HG03097 (cell line): Measurements from ENCODE around the gene CRIP1.

ENCODE experiments used
- ATAC-seq: cut with Tn5 transposase; IDR thresholded peaks from one replicate; pipeline ENCODE4 v1.9.1; 2021; ENCODE audit not compliant: unreplicated experiment, low FRiP score

Gene CRIP1

DNA sequence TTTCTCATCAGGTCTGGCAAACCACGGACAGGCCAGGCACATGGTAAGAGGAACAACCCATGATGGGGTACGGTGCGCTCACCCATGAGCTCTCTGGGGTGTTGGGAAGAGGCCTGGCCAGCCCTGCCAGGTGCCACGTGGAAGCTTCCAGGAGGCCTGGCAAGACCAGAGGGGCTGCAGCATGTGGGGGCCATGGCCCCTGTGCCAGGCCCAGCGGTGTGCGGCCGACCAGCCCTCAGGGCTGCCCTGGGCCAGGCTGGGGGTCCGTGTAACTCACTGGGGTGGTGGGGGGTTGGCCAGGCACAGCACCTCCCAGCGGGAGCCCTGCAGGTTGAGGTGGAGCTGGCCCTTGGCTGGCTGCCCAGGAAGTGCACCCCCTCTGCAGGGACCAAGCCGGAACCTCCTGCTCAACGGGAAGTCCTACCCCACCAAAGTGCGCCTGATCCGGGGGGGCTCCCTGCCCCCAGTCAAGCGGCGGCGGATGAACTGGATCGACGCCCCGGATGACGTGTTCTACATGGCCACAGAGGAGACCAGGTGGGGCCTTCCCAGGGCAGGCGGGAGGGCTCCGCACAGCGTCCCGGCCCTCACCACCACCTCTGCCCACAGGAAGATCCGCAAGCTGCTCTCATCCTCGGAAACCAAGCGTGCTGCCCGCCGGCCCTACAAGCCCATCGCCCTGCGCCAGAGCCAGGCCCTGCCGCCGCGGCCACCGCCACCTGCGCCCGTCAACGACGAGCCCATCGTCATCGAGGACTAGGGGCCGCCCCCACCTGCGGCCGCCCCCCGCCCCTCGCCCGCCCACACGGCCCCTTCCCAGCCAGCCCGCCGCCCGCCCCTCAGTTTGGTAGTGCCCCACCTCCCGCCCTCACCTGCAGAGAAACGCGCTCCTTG is 17.0 kb upstream of the CRIP1 start:
- ATAC-seq: no peak

DNA sequence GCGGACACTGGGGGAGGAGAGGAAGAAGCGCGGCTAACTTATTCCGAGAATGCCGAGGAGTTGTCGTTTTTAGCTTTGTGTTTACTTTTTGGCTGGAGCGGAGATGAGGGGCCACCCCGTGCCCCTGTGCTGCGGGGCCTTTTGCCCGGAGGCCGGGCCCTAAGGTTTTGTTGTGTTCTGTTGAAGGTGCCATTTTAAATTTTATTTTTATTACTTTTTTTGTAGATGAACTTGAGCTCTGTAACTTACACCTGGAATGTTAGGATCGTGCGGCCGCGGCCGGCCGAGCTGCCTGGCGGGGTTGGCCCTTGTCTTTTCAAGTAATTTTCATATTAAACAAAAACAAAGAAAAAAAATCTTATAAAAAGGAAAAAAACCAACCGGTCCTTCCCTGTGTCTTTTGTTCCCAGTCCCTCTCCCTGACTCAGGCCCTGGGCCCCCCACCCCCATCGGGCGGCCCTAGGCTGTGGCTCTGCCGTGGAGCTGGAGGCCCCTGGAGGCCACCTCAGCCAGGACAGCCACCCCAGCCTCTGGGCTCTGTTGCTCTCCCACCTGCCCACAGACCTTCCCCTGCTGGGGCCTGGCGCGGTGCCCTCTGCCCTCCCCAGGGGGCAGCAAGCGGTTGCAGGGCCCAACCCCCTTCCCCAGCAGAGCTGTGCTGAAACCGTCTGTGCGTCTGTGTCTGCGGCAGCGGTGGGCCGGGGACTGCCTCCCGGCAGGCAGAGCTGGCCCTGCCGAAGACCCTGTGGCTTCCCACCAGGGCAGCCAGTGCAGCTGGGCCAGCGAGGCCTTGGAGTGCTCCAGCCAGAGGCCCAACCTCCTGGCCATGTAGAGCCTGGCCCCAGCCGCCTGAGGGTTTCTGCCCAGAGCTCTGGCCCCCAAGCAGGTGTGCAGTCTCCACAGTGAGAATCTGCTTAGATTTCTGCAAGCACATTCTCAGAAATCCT is 16.1 kb upstream of the CRIP1 start:
- no peak for ATAC-seq

DNA sequence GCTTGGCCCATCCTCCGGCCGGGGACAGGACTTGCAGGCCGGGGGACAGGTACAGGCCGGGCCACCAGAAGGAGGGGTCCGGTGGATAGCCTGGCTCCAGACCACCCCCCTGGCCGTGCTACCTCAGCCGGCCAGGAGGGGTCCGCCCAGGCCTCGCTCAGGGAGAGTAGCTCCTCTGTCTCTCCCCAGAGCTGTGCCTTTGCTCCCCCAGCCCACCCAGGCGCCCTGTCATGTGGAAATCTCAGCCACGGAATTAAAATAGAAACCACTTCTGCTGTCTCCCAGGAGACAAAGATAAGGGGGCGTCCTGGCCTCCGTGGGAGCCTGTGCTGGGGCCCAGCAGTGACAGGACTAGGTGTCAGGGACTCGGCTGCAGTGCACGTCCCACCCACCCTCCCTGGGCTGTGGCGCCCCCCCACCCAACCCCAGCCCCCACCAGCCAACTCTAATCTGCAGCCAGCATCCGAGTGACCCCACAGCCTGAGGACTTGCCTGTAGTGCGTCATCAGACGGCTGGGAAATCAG is 15.3 kb upstream of the CRIP1 start:
- no peak for ATAC-seq

DNA sequence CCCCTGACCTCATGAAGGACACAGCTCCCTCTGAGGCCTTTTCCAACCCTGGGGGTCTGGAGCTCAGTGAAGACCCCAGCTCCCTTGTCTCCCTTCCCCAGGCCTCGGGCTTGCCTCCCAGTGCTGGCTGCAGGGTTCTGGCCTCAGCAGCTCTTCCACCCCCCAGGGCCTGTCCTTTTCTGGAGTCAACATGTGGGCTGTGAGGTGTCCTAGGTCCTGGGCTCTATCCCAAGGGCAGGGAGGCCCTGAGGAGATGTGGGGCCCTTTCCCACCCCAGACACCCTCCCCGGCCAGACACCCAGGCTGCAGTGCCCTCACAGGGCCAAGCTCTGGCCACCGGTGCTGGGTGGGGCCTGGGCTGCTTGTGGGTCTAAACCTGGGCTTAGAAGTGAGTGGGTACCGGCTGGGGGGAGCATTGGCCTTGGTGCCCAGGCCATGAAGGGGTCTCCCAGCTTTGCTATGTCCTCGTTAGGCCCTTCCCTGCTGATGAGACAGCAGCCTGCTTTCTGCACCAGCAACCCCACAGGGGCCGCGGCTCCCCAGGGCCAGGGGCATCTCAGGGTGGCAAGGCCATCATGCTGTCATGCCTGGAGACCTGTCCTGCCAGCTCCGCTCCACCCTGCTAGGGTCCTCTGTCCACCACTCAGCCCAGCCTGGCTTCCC is 14.7 kb upstream of the CRIP1 start:
- no peak for ATAC-seq

DNA sequence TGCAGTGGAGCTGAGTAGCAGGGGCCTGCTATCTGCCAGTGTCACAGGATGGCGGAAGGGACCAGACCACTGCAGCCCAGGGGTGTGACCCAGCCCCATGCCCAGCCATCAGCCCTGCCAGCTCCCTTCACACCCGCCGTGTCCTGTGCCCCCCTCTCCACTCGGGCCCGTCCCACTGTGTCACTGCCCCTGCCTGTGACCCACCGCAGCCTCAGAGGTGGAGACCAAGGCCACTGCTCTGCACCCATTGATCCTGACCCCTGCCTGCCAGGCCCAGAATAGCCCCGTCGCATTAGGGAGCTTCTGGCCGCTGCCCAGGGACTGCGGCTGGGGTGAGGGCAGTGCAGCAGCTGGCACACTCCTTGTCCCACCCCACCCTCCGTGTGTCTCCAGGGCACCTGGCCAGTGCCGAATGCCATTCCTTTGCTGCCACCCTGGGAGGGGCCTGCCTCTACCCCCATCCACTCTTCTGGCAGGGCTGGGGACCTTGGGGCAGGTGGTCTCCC is 14.1 kb upstream of the CRIP1 start:
- ATAC-seq: no peak

DNA sequence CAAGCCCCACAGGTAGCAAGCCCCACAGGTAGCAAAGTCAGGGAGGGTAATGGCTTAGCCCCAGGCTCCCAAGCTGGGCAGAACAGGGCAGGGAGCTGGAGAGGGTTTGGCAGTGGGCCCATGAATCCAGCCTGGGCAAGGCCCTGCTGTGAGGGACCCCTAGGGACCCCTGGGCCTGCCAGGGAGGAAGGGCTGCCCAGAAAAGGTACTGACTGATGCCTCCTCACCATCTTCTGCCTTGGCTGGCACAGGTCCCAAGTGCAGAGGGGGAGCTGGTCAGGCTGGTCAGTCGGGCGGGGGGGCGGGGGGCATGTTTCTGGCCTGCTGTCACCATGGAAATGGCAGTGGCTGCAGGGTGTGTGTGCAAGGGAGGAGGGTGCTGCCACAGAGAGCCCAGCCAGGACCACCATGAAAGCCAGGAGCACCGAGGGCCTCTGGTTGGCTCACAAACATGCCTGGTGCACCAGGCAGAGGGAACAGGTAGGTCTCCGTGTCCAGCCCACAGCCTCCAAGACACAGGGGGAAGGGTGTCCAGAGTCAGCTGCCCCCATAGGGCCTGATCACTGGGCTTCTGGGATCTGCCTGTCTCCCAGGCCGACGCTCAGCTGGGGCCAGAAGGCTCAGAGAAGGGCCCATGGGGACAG is 13.5 kb upstream of the CRIP1 start:
- ATAC-seq: no peak

DNA sequence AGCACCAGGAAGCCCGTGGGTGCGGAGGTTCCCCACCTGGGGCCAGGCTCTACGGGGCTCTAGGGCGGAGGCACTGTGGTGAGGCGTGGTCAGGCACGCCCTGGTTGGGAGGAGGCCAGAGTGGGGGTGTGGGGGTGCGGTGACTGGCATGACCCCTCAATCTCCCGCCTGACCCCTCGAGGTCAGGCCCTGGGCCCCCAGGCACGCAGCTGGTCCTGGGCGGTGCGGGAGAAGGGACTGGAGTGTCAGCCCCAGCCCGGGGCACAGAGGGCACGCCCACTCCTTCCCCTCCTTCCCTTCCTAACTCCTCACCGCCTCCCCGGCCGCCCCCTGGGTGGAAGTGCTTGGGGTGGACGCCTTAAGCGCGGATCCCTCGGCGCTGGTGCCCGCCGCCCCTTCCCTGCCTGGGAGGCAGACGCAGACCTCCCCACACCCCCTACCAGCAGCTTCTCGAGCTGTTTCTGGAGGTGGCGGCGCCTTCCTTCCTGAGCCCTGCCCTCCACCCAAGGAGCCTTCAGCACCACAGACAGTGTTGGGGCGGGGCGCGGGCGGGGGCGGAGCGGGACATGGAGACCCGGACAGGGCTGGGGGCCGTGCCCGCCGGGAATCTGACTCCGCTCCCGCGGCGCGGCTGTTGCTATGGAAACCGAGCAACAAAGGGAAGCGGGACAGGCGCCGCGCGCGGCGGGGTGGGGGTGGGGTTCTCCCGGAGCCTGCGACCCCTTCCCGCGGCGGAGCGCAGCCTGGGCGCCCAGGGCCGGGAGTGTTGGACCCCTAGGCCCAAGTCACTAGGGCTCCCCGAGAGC is 12.8 kb upstream of the CRIP1 start:
- no peak for ATAC-seq

DNA sequence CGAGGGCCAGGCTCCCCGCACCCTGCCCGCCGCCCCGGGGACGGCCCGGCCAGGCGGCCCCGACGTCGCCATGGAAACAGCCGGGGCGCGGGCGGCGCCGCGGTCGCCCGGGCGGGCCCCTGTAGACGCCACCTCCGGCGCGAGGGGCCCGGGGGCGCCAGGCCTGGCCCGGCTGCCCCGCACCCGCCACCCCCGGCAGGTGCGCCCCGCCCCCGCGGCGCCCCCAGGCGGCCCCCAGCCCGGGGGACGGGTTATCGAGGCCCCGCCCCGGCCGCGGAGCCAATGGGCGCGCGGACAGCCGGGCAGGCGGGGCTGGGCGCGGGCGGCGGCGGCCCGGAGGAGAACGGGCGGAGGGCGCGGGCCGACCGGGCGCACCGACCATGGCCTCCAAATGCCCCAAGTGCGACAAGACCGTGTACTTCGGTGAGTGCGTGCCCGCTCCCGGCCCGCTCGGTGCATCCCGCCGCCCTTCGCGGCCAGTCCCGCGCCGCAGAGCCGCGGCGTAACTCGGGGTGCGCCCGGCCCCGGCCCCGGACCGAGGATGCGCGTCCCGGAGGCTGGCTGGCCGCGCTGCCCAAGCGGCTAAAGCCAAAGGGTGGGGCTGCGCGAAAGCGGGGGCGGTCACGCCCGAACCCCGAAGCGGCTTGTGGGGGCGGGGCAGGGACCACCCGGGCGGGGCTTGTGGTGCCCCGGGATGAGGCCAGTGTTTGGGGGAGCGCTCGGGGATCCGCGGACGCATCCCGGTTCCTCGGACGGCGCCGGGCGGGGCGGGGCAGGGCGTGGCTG is 12.0 kb upstream of the CRIP1 start, which contains the start of gene CRIP2:
CRIP2 (plus strand) TSS at position 339 of the 786 bp plus-strand sequence; CDS start at position 381, 42 bp downstream.
- no peak for ATAC-seq

DNA sequence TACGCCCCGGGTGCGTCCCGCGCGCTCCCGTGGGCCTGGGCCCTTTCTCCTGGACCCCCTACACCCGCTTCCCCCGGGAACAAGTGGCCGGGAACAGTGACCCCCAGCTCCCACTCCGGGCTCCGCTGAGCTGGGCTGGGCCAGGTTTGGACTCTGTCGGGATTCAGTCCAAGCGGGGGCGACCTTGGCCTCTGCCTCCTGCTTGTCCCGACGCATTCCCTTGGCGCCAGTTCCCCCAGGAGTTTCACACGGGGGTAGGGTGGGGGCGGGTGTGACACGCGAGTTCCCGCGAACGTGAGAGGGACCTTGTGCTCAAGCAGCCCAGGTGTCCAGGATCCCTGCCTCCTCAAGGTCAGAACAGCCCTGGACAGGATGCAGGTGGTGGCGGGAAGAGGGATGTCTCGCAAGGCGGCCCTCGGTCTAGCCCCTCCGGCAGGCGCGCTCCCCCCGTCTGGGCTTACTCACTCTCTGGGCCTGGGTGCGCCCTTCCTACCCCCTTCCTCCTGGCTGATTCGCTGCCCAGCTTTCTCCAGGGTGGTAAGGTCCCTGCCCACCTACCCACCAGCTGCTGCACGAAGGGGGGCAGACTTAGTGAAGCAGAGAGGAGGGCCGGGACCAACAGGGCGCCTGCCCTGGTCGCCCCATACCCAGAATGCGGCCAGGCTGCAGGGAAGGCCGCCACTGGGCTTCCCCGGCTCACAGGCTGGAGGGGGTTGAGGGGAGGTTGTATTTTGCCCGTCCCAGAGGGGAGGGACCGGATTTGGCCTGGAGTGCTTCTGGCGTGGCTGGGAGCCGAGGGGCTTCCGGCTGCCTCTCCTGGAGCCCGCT is 11.2 kb upstream of the CRIP1 start:
- no peak for ATAC-seq

DNA sequence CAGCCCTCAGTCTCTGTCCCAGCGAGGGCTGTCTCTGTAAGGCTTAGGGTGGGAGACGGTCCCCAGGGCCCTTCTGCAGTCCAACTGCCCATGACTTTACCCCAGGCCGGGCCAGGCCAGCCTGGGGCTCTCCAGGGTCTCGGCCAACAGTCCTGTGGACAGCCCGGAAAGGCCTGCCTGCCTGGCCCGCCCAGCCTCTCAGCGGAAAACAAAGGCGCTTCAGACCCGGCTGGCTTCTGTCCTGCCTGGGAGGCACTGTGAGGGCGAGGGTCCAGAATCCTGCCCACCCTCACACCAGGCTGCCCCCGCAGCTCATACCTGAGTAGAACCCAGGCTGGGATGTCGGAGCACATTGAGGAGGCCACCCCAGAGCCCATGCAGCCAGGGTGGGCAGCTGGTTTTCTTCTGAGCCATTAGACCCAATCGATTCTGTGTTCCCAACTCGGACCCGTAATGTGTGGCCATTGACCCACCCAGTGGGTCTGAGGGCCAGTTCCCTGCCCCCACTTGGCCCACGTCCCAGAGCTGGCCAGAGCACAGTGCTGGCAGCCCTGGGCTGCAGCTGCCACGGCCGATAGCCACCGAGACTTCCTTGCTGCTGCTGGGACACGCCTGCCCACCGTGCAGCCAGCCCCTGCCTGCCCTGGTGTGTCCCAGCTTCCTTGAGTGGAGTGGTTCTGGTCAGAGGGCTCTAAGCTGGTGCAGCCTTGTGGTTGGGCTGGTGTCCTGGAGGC is 10.4 kb upstream of the CRIP1 start:
- no peak for ATAC-seq

DNA sequence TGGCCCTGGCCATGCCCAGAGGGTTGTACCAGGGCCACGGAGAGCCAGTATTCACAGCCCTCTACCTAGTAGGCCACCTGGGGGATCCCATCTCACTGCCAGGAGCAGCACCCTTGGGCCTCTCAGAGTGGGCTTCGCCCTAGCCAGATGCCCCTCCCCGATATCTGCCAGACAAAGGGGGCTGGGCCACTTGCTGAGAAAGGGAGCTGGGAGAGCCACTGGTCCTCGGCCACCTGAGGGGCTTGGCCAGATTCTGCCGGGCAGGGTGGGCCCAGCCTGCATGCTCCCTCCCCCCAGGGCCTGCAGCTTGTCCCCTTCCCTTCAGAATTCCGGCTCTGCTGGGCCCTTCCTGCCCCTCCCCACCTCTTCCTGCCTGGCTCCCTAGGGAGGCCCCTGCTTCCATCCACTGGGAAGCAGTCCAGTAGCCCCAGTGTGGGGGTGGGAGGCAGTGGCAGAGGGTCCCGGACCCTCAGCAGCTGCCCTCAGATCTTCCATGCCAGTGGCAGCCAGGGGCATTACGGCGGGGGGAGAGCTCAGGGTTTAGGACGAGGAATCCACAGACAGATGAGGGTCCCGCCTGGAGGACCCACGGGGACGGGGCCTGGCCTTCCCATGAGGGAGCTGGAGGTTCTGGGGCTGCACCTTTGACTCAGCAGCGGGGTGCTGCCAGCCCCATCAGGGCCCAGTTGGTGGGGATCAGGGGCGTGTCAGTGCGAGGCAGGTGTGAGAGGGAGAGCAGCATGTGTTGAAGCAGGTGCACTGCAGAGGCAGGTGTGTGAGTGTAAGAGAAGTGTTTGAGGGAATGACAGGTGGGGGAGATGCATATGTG is 9.6 kb upstream of the CRIP1 start:
- no peak for ATAC-seq

DNA sequence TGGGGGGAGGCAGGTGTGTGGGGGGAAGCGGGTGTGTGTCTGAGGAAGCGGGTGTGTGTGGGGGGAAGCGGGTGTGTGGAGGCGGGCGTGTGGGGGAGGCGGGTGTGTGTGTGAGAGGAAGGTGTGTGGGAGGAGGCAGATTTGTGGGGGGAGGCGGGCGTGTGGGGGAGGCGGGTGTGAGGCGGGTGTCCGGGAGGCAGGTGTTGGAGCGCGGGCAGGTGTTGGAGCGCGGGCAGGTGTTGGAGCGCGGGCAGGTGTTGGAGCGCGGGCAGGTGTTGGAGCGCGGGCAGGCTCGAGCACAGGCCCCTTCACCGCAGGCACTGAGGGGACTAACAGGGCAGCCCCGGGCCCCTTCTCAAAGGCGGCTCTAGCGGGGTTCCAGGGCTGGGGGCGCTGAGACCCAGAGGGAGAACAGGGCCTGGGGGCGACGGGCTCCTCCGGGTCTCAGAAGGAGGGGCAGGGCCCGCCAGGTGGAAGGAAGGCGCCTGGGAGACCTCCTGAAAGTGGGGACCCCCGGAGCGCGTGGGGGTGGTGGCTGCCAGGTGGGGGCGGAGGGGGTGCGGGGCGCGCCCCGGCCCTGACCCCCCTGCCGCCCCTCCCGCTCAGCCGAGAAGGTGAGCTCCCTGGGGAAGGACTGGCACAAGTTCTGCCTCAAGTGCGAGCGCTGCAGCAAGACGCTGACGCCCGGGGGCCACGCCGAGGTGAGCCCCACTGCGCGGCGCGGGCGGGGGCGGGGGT is 8.9 kb upstream of the CRIP1 start:
- ATAC-seq: no peak

DNA sequence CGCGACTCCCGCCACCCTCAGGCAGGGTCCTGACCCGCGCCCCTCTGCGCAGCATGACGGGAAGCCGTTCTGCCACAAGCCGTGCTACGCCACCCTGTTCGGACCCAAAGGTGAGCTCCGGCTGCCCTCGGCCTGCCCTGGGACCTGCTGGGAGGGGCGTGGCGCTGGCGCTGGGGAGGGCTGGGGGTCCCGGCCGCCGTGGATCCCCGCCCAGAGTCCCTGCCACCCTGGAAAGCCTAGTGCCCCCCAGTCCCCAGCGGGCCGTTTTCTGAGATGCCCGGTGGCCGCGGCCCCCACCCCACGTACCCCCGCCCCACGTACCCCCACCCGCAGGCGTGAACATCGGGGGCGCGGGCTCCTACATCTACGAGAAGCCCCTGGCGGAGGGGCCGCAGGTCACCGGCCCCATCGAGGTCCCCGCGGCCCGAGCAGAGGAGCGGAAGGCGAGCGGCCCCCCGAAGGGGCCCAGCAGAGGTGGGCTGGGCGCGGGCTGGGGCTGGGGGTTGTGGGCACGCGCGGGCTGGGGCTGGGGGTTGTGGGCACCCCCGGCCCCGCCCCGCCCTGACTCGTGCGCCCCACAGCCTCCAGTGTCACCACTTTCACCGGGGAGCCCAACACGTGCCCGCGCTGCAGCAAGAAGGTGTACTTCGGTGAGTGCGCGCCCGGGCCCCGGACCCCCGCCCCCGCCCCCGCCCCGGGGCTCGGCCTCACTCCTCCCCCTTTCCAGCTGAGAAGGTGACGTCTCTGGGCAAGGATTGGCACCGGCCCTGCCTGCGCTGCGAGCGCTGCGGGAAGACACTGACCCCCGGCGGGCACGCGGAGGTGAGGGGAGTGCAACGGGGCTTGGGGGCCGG is 8.1 kb upstream of the CRIP1 start:
- ATAC-seq: no peak

DNA sequence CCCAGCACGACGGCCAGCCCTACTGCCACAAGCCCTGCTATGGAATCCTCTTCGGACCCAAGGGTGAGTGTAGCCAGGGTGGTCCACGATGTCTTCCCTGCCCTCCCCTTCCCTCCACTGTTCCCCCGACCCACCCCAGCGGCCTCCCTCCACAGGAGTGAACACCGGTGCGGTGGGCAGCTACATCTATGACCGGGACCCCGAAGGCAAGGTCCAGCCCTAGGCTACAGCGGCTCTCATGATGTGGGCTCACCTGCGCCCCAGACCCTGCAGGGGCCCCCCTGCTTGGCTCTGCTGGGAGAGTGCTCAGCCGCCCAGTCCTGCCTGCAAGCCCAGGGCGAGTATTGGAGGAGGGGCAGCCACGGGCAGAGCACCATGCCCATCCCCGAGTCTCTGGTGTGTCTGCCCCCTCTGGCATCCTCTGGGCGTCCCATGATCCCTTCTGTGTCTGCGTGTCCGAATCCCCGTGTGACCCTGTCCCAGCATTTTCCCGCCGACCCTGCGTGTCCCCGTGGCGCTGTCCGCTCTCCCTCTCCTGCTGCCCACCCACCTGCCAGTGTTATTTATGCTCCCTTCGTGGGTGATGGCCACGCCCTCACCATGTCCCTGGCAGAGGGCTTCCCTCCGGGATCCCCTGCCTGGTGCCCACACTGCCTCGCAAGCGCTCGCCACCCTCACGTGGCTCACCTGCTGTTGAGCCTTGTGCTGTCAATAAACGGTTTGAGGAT is 7.1 kb upstream of the CRIP1 start:
- ATAC-seq: no peak
